DMS153 (cell line): ENCODE measurements around the gene SPEN.

ENCODE experiments used
- DNase-seq: peaks from one replicate; lab custom pipeline; 2025; lab: John Stamatoyannopoulos, UW

The SPEN gene

DNA sequence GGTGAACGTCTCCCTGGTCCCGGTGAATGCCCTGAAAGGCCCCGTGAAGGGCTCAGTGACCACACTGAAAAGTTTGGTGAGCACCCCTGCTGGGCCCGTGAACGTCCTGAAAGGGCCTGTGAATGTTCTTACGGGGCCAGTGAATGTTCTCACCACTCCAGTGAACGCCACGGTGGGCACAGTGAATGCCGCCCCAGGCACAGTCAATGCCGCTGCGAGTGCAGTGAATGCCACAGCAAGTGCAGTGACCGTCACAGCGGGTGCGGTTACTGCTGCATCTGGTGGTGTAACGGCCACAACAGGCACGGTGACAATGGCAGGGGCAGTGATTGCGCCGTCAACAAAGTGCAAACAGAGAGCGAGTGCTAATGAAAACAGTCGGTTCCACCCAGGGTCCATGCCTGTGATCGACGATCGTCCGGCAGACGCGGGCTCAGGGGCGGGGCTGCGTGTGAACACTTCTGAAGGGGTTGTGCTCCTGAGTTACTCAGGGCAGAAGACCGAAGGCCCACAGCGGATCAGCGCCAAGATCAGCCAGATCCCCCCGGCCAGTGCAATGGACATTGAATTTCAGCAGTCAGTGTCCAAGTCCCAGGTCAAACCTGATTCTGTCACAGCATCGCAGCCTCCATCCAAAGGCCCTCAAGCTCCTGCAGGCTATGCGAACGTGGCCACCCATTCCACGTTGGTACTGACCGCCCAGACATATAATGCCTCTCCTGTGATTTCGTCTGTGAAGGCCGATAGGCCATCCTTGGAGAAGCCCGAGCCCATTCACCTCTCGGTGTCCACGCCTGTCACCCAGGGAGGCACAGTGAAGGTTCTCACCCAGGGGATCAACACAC lies 86.9 kb downstream of the SPEN start:
- DNase-seq, result no peak

DNA sequence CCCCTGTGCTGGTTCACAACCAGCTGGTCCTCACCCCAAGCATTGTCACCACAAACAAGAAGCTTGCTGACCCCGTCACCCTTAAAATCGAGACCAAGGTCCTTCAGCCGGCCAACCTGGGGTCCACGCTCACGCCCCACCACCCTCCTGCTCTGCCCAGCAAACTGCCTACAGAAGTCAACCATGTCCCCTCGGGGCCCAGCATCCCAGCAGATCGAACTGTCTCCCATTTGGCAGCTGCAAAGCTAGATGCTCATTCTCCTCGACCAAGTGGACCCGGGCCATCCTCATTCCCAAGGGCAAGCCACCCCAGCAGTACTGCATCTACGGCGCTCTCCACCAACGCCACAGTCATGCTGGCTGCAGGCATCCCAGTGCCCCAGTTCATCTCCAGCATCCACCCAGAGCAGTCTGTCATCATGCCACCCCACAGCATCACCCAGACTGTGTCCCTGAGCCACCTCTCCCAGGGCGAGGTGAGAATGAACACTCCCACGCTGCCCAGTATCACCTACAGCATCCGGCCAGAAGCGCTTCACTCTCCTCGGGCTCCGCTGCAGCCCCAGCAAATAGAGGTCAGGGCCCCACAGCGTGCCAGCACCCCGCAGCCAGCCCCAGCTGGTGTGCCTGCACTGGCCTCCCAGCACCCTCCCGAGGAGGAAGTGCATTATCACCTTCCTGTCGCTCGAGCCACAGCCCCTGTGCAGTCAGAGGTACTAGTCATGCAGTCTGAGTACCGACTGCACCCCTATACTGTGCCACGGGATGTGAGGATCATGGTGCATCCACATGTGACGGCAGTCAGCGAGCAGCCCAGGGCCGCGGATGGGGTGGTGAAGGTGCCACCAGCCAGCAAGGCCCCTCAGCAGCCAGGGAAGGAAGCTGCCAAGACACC lies 87.8 kb downstream of the SPEN start:
- no peak for DNase-seq

DNA sequence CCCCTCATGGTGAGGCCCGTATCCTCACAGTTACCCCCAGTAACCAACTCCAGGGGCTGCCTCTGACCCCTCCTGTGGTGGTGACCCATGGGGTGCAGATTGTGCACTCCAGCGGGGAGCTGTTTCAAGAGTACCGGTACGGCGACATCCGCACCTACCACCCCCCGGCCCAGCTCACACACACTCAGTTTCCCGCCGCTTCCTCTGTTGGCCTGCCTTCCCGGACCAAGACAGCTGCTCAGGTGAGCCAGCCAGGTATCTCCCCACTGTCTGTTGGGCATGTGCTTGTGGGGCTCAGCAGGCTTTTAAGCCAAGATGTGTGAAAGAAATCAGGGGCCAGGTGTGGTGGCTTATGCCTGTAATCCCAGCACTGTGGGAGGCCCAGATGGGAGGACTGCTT lies 88.5 kb downstream of the SPEN start:
- DNase-seq, result no peak

DNA sequence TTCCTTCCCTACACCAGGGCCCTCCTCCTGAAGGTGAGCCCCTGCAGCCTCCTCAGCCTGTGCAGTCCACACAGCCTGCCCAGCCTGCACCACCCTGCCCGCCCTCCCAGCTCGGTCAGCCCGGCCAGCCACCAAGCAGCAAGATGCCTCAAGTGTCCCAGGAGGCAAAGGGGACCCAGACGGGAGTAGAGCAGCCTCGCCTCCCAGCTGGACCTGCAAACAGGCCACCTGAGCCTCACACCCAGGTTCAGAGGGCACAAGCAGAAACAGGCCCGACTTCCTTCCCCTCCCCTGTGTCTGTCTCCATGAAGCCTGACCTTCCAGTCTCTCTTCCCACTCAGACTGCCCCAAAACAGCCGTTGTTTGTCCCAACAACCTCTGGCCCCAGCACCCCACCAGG lies 89.6 kb downstream of the SPEN start:
- no peak for DNase-seq

DNA sequence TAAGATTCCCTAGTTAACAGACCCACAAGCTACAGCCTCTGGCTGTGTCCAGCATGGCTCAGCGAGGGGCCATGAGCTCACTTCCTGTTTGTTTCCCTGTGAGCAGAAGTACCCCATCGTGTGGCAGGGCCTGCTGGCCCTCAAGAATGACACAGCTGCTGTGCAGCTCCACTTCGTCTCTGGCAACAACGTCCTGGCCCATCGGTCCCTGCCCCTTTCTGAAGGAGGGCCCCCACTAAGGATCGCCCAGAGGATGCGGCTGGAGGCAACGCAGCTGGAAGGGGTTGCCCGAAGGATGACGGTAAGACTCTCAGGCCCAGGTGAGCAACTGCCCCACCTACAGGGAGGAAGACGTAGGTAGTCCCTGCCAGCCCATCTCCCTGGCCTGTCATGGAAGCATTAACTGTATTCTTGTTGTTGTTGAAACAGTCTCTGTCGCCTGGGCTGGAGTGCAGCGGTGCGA lies 90.2 kb downstream of the SPEN start:
- no peak for DNase-seq

DNA sequence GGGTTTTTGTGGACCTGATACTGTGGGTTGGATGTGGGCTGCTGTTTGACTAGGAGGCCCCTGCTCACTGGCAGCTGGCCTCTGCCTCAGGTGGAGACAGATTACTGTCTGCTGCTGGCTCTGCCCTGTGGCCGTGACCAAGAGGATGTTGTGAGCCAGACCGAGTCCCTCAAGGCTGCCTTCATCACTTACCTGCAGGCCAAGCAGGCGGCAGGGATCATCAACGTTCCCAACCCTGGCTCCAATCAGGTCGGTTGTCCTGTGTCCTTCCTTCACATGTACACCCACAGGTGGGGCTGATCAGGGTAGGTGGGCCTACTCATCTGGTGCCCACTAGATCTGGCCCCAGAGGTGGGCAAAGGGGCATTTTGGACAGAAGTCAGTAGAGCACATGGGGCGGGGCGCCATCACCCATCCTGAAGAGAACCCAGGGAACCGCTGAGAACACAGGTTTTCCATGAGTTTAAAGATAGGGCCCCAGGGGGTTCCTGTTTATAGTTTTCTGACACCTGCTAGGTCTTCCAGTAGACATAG lies 91.2 kb downstream of the SPEN start:
- no peak for DNase-seq

DNA sequence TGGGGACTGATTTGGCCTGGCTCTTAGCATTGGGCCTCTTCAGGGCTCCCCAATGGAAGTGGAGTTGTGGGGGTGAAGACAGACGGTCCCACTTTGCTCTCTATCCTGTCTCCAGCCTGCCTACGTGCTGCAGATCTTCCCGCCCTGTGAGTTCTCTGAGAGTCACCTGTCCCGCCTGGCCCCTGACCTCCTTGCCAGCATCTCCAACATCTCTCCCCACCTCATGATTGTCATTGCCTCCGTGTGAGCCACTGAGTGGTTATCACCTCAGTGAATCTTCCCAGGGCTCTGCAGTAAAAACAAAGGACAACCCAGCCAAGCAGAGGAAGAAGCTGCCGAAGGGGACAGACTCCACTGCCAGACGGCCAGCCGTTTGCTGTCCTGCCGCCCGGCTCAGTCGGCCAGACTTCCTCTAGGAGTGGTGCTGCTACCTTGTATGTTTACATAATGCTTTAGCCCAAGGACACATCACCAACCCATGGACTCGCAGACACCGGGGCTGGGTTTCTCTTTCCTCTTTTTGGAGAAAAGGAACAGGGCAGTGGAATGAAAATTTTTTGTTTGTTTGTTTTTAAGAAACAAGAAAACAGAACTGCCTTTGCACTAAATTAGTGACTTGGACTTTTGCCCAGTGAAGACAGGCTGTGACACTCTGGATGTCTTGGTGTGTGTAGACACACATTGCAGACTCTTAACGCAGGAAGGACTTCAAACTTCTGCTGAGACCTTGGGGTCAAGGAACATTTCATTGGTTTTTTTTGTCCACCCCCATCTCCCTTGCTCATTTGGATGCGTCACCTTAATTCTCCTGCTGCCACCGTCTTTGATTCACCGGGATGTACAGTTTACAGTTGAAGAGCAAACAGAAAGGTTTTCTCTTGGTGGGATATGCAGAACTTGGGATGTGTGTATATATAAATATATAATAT lies 91.9 kb downstream of the SPEN start:
- no peak for DNase-seq

DNA sequence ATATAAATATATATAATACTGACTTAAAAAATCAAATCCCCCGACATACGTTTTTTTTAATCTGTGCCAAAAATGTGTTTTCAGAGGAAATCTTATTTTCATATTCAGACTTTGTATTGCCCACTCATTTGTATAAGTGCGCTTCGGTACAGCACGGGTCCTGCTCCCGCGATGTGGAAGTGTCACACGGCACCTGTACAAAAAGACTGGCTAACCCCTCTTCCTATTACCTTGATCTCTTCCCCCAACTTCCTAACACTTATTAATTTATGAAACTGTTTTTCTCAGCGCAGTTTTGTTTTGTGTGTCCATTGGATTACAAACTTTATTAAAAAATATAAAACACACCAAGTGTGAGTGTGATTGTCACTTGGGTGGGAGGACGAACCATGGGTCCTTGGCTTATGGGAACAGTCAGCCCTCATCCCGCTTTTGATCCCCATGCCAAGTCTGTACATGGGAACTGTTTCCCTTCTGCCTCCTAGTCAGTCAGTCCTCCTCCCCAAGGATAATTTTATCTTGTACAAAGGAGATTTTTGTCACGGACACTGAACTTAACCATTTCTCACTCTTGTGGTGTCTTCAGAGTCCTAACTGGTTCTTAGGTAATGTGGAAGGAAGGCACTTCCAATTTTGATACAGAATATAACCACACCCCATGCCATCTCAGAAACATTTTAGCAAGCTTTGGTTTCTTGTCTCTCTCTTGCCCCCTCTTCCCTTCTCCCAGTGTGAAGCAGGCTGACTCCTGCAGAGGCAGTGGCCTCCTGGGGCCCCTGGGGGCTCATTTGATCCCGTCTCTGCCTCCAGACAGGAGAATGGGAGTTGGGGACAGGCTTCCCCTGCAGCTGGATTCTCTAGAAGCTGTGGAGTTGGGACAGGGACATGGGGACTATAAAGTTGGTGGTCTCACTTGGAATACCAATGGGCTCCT lies 92.9 kb downstream of the SPEN start:
- DNase-seq, result no peak

DNA sequence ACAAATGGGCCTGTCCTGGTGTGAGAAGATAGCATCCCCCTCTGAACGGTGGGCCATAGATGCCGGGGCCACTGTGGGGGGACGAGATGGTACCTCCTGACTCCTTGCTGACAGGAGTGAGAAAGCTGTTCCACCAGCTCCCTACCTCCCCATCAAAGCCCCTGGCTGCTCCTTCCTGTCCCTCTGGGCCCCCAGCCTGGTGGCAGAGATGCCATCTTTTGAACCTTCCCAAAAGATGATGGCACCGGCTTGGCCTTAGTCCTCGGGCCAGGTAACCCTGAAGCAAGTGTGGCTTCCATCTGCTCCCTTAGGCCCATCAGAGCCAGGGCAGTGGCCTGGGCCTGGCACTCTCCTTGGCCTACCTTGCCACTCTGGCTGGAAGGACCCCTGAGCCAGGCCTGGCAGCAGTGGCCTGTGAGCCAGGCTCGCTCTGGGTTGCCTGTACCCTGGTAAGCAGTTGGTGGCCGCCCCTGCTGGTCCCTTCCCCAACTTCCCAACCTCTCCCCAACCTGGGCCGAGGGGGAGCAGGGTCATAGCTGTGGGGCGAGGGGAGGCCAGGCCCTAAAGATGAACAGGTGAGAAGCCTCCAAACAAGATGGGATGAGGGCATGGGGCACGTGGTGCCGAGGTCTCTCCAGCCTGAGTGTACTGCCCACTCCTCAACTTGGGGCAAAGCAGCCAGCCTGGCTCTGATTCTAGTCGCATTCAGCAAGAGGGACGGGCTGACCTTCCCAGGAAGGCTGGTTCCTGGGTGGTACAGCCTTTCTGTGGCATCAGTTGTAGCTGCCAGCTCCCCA lies 93.7 kb downstream of the SPEN start:
- no peak for DNase-seq

DNA sequence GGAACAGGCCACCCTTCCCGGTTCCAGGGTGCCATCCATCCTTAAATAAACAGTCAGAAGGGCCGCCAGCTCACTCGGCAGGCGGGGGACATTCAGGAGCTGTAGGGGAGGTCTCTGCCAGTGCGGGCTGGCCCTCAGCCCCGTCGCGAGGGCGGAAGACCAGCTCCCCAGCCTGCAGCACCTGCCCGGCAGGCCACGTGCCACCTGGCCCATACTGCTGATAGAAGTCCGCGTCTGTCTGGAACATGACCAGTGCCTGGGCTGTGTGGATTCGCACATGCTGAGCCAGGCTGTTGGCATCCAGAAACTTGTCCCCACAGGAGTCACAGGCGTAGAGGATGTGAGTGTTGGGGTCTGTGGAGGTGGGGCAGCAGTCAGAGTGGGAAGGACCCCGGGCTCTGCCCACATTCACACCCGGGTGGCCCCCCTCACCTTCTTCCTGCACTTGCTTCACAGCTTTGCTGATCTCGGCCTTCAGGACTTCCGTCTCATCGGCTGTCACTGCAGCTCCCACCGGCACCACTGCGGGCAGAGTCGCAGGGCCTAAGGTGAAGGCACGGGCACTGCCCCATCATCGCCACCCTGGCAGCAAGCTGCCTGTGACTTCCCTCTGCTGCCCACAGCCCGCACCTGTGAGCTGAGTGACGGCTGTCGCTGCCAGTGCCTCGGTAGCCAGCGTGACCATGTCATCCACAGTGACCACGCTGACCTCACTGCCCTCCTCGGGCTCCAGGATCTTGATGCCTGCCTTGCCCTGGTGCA lies 94.6 kb downstream of the SPEN start:
- DNase-seq, result peak; percentile 5

DNA sequence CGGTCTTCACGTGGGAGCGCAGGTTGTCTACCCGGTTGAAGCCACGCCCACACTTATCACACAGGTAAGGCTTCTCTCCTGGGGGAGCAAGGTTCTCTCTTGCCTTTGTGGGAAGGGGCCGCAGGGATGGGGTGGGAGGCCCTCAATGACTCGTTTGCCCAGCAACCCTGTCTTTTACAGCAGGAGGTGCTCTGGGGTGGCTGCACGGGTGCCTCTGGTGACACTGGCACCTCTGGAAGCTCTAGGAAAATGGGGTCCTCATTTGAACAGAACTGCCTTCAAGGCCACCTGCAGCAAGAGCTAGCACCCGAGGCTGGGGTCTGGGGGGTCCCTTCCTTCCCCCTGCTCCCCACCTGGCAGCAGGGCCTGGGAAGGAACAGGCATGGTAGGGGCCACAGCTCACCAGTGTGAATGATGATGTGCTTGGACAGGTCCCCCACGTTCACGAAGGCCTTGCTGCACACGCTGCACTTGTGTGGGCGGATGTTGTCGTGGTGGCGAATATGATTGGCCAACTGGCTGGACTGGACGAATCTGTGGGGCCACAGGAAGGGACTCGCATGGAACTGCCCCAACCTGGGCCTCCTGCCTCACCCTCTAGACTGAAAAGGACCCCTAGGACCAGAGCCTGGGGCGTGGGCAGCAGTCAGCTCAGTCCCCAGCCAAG lies 95.3 kb downstream of the SPEN start:
- DNase-seq, result no peak

DNA sequence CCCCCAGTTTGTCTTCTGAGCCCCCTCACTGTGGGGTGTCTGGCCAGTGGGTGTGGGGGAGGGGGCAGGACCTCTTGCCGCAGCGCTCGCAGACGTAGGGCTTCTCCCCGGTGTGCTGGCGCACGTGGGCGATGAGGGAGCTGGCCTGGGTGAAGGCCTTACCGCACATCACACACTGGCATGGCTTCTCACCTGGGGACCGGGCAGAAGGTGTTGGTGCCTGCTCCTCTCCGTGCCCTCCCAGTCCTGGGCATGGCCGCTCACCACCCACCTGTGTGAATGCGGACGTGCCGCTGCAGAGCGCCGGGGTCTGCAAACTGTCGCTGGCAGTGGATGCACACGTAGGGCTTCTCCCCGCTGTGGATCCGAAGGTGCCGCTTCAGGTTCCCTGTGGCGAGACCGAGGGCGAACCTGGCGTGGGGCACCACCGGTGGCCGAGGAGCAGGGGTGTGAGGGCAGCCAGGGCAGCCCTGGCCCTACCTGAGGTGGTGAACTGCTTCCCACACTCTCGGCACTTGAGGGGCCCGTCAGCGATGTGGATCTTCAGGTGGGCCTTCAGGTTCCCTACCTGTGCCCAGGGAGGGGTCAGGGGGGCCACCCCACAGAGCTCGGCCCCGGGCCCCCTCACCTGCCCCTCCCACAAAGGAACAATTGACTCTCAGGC lies 96.0 kb downstream of the SPEN start:
- no peak for DNase-seq

DNA sequence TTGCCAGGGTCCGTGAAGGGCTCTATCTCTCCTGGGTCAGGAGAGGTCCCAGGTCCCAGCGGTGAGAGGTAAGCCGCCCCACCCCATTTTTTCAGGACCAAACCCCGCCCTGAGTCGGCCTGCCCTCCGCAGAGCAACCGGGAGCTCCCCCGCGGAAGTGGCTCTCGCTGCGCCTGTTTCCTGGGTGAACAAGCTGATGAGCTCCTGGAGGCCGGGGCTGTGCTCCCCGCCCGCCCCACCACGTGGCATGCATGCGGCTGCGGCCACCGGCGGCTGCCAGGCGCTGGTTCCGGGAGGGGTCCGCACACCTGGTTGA lies 96.4 kb downstream of the SPEN start:
- DNase-seq, result no peak

DNA sequence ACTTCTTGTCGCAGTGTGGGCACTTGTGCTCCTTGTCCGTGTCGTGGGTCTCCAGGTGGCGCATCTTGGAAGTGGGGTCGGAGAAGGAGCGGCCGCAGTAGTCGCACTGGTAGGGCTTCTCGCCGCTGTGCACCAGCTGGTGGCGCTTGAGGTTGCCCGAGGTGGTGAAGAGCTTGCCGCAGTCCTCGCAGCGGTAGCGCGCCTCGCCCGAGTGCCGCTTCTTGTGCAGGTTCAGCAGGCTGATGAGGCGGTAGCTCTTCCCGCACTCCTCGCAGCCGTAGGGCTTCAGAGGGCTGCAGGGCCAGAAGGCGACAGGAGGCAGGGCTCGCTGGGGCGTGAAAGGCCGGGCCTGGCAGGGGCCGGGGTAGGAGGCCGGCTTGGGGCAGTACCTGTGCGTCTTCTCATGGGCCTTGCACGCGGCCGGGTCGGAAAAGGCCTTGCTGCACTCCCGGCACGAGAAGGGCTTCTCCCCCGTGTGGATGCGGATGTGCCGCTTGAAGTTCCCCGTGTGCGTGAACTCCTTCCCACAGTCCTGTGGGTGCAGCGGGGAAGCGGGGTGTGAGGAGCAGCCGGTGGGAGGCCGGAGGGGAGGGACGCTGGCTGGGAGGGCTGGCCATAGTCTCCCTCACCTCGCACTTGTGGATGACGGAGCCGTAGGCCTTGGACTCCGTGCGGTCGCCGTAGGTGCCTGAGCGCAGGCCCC lies 97.0 kb downstream of the SPEN start:
- DNase-seq, result no peak

DNA sequence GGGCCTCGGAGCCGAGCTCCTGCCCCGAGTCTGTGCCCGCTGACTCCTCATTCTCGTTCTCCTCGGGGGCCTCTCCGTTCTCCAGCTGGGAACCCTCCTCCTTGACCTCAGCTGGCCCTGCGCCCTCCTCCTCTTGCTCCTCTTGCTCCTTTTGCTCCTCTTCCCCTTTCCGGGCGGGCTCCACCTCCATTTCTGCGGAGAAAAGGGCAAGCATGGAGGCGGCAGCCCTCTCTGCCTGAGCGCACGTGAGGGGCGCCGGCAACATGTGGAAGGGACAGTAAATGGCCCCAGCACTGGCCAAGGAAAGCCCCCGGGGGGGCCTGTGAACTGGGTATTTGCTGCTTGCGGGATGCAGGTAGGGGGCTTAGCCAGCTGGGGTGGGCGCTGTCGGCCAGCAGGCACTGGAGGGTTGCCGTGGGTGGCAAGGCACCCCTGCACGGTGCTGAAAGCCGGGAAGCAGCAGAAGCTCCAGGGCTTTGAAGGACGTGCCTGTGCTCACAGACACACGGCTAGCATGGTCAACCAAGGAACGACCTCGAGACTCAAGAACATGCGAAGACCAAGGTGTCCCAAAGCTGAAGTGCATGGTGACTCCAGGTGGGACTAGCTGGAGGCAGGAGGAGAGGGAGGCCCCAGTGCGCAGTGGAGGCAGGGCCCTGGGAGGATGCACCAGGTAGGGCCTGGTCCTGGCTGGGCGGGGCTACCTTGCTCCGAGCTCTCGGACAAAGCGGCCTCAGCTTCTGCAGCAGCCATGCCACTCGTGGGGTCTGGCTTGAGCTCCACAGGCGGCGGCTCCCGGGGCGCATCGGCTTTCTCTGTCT lies 97.7 kb downstream of the SPEN start:
- DNase-seq, result no peak

DNA sequence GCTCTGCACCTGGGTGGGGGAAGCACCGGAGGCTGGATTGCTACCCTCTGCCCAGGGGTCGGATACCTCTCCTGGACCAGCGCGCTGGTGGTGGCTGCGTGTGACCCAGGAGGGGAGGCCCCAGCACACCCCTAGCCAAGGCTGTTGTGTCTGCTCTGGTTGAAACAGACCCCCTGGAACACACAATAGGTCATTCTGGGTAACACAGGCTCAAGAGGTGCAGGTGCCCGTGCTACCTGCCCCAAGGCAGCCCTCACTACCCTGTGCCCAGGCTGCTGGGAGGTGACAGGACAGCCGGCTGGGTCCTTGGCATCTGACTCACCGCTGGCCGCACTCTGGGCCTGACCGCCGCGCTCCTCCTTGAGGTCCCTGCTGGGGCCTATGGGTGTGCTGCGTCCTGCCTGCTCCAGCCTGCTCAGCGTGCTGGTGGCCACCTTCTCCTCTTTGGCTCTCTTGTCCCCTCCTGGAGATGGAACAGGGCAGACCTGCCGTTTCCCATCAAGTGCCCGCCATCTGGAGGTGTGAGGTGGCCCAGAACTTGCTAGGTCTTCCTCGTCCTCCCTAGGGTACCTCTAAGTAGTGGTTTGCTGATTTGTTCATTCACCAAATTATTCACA lies 98.4 kb downstream of the SPEN start:
- DNase-seq, result no peak
